HAP-1 (cell line): Measurements from ENCODE around the gene RNF123.

Experiments
- DNase-seq, 2 experiments: peaks; one replicate each; pipeline ENCODE4 v3.0.0-alpha.2; 2016 to 2020; ENCODE audit warnings: low spot score in 2 of 2
- H3K27me3 ChIP-seq: fragments of 250-450 bp; sonication (Bioruptor Pico); 2 replicates; pipeline ENCODE4 v1.5.1; 2020; ENCODE audit warnings: low read depth, mild to moderate bottlenecking, moderate library complexity
- H3K36me3 ChIP-seq: fragments of 250-450 bp; sonication (Bioruptor Pico); replicated peaks from 2 replicates; pipeline ENCODE4 v1.5.1; 2020; ENCODE audit warnings: mild to moderate bottlenecking
- H3K4me1 ChIP-seq: fragments of 250-450 bp; sonication (Bioruptor Pico); 2 replicates; pipeline ENCODE4 v1.5.1; 2020; ENCODE audit warnings: mild to moderate bottlenecking
- H3K4me3 ChIP-seq: fragments of 250-450 bp; sonication (Bioruptor Pico); 2 replicates; pipeline ENCODE4 v1.5.1; 2020; ENCODE audit warnings: mild to moderate bottlenecking, moderate library complexity
- H3K9me3 ChIP-seq: fragments of 250-450 bp; sonication (Bioruptor Pico); 2 replicates; pipeline ENCODE4 v1.5.1; 2020; ENCODE audit warnings: mild to moderate bottlenecking, moderate library complexity
- in situ Hi-C: fragments of 300-500 bp; cut with MboI; formaldehyde crosslinking; loops from 3 replicates; pipeline ENCODE4 v1.14.3; 2020; ENCODE audit warnings: low sequenced_read_pairs, inconsistent platforms, mixed read lengths

Gene RNF123

GRCh38 chr3:49653621-49654020 is 35.7 kb upstream of the RNF123 start:
- in situ Hi-C loops: no loop called here
- no peak for DNase-seq
- Histone ChIP-seq H3K27me3 (no peaks in the 10 kb centered on the region), H3K36me3 (no peaks in the 10 kb centered on the region), H3K4me1 (no peaks in the 10 kb centered on the region), H3K4me3 (no peak overlapping the region), H3K9me3 (no peaks in the 10 kb centered on the region)

DNA sequence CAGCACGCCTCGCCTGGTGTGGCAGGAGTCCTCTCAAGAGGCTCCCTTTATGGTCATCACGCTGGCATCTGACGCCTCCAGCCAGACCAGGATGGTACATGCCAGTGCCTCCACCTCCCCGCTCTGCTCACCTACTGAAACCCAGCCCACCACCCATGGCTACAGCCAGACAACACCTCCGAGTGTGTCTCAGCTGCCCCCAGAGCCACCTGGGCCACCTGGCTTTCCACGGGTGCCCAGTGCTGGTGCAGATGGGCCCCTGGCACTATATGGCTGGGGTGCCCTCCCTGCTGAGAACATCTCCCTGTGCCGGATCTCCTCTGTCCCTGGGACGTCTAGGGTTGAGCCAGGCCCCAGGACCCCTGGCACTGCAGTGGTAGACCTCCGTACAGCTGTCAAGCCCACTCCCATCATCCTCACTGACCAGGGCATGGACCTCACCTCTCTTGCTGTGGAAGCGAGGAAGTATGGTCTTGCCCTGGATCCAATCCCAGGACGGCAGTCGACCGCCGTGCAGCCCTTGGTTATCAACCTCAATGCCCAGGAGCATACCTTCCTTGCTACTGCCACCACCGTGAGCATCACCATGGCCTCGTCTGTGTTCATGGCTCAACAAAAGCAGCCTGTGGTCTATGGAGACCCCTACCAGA is 35.1 kb upstream of the RNF123 start:
- H3K27me3 ChIP-seq: no peaks in the 10 kb centered on the region
- in situ Hi-C loops: no loop called here
- H3K36me3 ChIP-seq: no peaks in the 10 kb centered on the region
- no peaks in the 10 kb centered on the region for H3K9me3 ChIP-seq
- no peak for DNase-seq
- no peak overlapping the region for H3K4me3 ChIP-seq
- H3K4me1 ChIP-seq: no peaks in the 10 kb centered on the region

DNA sequence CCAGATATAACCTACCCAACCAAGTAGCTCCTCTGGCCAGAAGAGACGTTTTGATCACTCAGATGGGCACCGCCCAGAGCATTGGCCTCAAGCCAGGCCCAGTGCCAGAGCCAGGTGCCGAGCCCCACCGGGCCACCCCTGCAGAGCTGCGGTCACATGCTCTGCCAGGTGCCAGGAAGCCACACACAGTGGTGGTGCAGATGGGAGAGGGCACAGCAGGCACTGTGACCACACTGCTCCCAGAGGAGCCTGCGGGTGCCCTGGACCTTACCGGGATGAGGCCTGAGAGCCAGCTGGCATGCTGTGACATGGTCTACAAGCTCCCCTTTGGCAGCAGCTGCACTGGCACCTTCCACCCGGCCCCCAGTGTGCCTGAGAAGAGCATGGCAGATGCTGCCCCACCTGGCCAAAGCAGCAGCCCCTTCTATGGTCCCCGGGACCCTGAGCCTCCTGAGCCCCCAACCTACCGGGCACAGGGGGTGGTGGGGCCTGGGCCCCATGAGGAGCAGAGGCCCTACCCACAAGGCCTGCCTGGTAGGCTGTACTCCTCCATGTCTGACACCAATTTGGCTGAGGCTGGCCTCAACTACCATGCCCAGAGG is 34.3 kb upstream of the RNF123 start:
- Histone ChIP-seq H3K9me3 (no peaks in the 10 kb centered on the region), H3K36me3 (no peaks in the 10 kb centered on the region), H3K4me1 (no peaks in the 10 kb centered on the region), H3K27me3 (no peaks in the 10 kb centered on the region), H3K4me3 (no peak overlapping the region)
- in situ Hi-C loops: no loop called here
- DNase-seq: no peak

- in situ Hi-C loops: no loop called here
- Histone ChIP-seq H3K4me1 (no peaks in the 10 kb centered on the region), H3K9me3 (no peaks in the 10 kb centered on the region), H3K4me3 (no peak overlapping the region), H3K27me3 (no peaks in the 10 kb centered on the region), H3K36me3 (no peaks in the 10 kb centered on the region)
- DNase-seq: no peak
These were observed 33.5 kb upstream of the RNF123 start for GRCh38 chr3:49655731-49656285.

GRCh38 chr3:49656541-49657112 is 32.7 kb upstream of the RNF123 start:
- Histone ChIP-seq H3K36me3 (no peaks in the 10 kb centered on the region), H3K27me3 (no peaks in the 10 kb centered on the region), H3K4me3 (no peak overlapping the region), H3K9me3 (no peaks in the 10 kb centered on the region), H3K4me1 (no peaks in the 10 kb centered on the region)
- in situ Hi-C loops: no loop called here
- DNase-seq: no peak

DNA sequence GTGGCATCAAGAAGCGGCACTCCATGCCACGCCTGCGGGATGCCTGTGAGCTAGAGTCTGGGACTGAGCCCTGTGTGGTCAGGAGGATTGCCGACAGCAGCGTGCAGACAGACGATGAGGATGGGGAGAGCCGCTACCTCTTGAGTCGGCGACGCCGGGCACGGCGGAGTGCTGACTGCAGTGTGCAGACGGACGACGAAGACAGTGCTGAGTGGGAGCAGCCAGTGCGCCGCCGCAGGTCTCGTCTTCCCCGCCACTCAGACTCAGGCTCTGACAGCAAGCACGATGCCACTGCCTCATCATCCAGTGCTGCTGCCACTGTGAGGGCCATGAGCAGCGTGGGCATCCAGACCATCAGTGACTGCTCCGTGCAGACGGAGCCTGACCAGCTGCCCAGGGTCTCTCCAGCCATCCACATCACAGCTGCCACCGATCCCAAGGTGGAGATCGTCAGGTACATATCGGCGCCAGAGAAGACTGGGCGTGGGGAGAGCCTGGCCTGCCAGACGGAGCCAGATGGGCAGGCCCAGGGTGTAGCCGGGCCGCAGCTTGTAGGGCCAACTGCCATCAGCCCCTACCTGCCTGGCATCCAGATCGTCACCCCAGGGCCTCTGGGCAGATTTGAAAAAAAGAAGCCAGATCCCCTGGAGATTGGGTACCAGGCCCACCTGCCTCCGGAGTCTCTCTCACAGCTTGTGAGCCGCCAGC is 32.0 kb upstream of the RNF123 start:
- H3K27me3 ChIP-seq: no peaks in the 10 kb centered on the region
- no peaks in the 10 kb centered on the region for H3K9me3 ChIP-seq
- DNase-seq: no peak
- no peaks in the 10 kb centered on the region for H3K36me3 ChIP-seq
- in situ Hi-C loops: no loop called here
- H3K4me1 ChIP-seq: no peaks in the 10 kb centered on the region
- no peak overlapping the region for H3K4me3 ChIP-seq

- H3K36me3 ChIP-seq: no peaks in the 10 kb centered on the region
- H3K4me3 ChIP-seq: no peak overlapping the region
- in situ Hi-C loops: no loop called here
- H3K9me3 ChIP-seq: no peaks in the 10 kb centered on the region
- H3K4me1 ChIP-seq: no peaks in the 10 kb centered on the region
- H3K27me3 ChIP-seq: no peaks in the 10 kb centered on the region
- DNase-seq: no peak
These were observed 30.6 kb upstream of the RNF123 start for GRCh38 chr3:49658711-49659110.

- in situ Hi-C loops: no loop called here
- no peaks in the 10 kb centered on the region for H3K27me3 ChIP-seq
- H3K36me3 ChIP-seq: no peaks in the 10 kb centered on the region
- no peak for DNase-seq
- H3K9me3 ChIP-seq: no peaks in the 10 kb centered on the region
- H3K4me1 ChIP-seq: no peaks in the 10 kb centered on the region
- no peak overlapping the region for H3K4me3 ChIP-seq
These were observed 29.6 kb upstream of the RNF123 start for GRCh38 chr3:49659756-49660155.

DNA sequence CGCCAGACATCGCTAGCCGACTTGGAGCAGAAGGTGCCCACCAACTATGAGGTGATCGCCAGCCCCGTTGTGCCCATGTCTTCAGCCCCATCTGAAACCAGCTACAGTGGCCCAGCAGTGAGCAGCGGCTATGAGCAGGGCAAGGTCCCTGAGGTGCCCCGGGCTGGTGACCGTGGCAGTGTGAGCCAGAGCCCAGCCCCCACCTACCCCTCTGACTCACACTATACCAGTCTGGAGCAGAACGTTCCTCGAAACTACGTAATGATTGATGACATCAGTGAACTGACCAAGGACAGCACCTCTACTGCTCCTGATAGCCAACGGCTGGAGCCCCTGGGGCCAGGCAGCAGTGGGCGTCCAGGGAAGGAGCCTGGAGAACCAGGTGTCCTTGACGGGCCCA is 28.1 kb upstream of the RNF123 start:
- Histone ChIP-seq H3K36me3 (no peaks in the 10 kb centered on the region), H3K4me3 (no peak overlapping the region), H3K27me3 (no peaks in the 10 kb centered on the region), H3K9me3 (no peaks in the 10 kb centered on the region), H3K4me1 (no peaks in the 10 kb centered on the region)
- in situ Hi-C loops: no loop called here
- DNase-seq: no peak

- in situ Hi-C loops: no loop called here
- Histone ChIP-seq H3K4me1 (no peaks in the 10 kb centered on the region), H3K27me3 (no peaks in the 10 kb centered on the region)
These were observed 27.3 kb upstream of the RNF123 start for GRCh38 chr3:49662021-49662420.

DNA sequence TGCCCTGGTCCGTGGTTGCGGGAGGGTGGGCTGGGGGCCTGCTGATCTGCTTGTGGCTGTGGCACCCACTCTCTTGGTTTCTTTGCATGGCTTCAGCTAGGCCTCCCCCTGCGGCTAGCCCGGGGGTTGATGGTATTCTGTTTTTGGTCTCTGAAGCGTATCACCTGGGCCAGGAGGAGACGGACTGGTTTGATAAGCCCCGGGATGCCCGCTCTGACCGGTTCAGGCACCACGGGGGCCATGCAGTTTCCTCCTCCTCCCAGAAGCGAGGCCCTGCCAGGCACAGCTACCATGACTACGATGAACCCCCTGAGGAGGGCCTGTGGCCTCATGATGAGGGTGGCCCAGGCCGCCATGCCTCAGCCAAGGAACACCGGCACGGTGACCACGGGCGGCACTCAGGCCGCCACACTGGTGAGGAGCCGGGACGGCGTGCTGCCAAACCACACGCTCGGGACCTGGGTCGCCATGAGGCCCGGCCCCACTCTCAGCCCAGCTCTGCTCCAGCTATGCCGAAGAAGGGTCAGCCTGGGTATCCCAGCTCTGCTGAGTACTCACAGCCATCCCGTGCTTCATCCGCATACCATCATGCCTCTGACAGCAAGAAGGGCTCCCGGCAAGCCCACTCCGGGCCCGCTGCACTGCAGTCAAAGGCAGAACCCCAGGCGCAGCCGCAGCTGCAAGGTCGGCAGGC is 26.5 kb upstream of the RNF123 start:
- H3K36me3 ChIP-seq: no peaks in the 10 kb centered on the region
- H3K9me3 ChIP-seq: no peaks in the 10 kb centered on the region
- H3K4me1 ChIP-seq: no peaks in the 10 kb centered on the region
- in situ Hi-C loops: no loop called here
- no peaks in the 10 kb centered on the region for H3K27me3 ChIP-seq
- no peak overlapping the region for H3K4me3 ChIP-seq
- no peak for DNase-seq

More at GRCh38 chr3:49662021-49662420, 27.3 kb upstream of the RNF123 start:
- Histone ChIP-seq H3K4me3 (no peak overlapping the region), H3K9me3 (no peaks in the 10 kb centered on the region), H3K36me3 (no peaks in the 10 kb centered on the region)
- no peak for DNase-seq

- in situ Hi-C loops: no loop called here
These were observed 25.5 kb upstream of the RNF123 start for GRCh38 chr3:49663831-49664230.

DNA sequence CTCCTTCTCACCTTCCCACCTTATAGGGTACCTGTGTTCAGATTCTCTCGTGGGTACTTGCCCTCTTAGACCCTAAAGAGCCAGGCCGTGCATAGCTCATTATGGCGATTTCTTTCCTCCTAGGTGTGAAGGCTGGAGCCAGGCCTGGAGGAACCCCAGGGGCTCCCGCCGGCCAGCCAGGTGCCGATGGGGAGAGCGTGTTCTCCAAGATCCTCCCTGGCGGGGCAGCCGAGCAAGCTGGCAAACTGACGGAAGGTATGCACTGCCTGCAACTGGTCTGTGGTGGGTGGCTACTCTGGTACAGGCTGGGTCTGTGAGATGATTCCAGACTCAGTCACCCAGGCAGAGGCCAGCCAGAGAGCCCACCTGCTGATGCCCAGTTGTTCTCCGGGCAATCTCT is 25.1 kb upstream of the RNF123 start:
- DNase-seq: no peak
- Histone ChIP-seq H3K4me1 (no peaks in the 10 kb centered on the region), H3K9me3 (no peaks in the 10 kb centered on the region), H3K4me3 (no peak overlapping the region), H3K36me3 (no peaks in the 10 kb centered on the region), H3K27me3 (no peaks in the 10 kb centered on the region)
- in situ Hi-C loops: no loop called here

More at GRCh38 chr3:49663831-49664230, 25.5 kb upstream of the RNF123 start:
- Histone ChIP-seq H3K27me3 (no peaks in the 10 kb centered on the region), H3K4me1 (no peaks in the 10 kb centered on the region), H3K36me3 (no peaks in the 10 kb centered on the region), H3K4me3 (no peak overlapping the region), H3K9me3 (no peaks in the 10 kb centered on the region)
- DNase-seq: no peak
